ENCODE results near the gene TKTL1.
"Not testable (repeated sequence)": the region's sequence is repeated elsewhere in the genome, so short reads cannot be mapped to it uniquely, and the experiment has no call there.

The TKTL1 gene

GRCh38 chrX:154302998-154303397 is 7.4 kb downstream of the TKTL1 start:
- H3K36me3 ChIP-seq (ENCODE audit: insufficient read depth, low read length); H3K9ac ChIP-seq (ENCODE audit: low read depth, low read length); H3K4me1 ChIP-seq (ENCODE audit: insufficient read depth, low read length); H3K9me3 ChIP-seq (ENCODE audit: control insufficient read depth, insufficient read depth, low read length): not testable (repeated sequence)

- Histone ChIP-seq H3K36me3 (ENCODE audit: insufficient read depth, low read length) (no peaks in the 10 kb centered on the region), H3K9ac (ENCODE audit: low read depth, low read length) (no peak overlapping the region), H3K4me1 (ENCODE audit: insufficient read depth, low read length) (no peaks in the 10 kb centered on the region), H3K9me3 (ENCODE audit: control insufficient read depth, insufficient read depth, low read length) (no peaks in the 10 kb centered on the region)
Observed at GRCh38 chrX:154303476-154303875, 7.9 kb downstream of the TKTL1 start.

- H3K36me3 ChIP-seq (ENCODE audit: insufficient read depth, low read length) = no peaks in the 10 kb centered on the region
- H3K4me1 ChIP-seq (ENCODE audit: insufficient read depth, low read length) = no peaks in the 10 kb centered on the region
- H3K9ac ChIP-seq (ENCODE audit: low read depth, low read length) = no peak overlapping the region
- H3K9me3 ChIP-seq (ENCODE audit: control insufficient read depth, insufficient read depth, low read length) = no peaks in the 10 kb centered on the region
Observed at GRCh38 chrX:154304846-154305245, 9.3 kb downstream of the TKTL1 start.

- Histone ChIP-seq H3K9ac (ENCODE audit: low read depth, low read length) (no peak overlapping the region), H3K9me3 (ENCODE audit: control insufficient read depth, insufficient read depth, low read length) (no peaks in the 10 kb centered on the region), H3K4me1 (ENCODE audit: insufficient read depth, low read length) (no peaks in the 10 kb centered on the region), H3K36me3 (ENCODE audit: insufficient read depth, low read length) (no peaks in the 10 kb centered on the region)
Observed at GRCh38 chrX:154305541-154306205, 10.1 kb downstream of the TKTL1 start.

- Histone ChIP-seq H3K36me3 (ENCODE audit: insufficient read depth, low read length) (no peaks in the 10 kb centered on the region), H3K9ac (ENCODE audit: low read depth, low read length) (no peak overlapping the region), H3K4me1 (ENCODE audit: insufficient read depth, low read length) (no peaks in the 10 kb centered on the region), H3K9me3 (ENCODE audit: control insufficient read depth, insufficient read depth, low read length) (no peaks in the 10 kb centered on the region)
Observed at GRCh38 chrX:154307202-154307601, 11.6 kb downstream of the TKTL1 start.

- Histone ChIP-seq H3K36me3 (ENCODE audit: insufficient read depth, low read length) (no peaks in the 10 kb centered on the region), H3K9ac (ENCODE audit: low read depth, low read length) (no peak overlapping the region), H3K4me1 (ENCODE audit: insufficient read depth, low read length) (no peaks in the 10 kb centered on the region), H3K9me3 (ENCODE audit: control insufficient read depth, insufficient read depth, low read length) (no peaks in the 10 kb centered on the region)
Observed at GRCh38 chrX:154308108-154308946, 12.7 kb downstream of the TKTL1 start.

GRCh38 chrX:154309041-154309775 is 13.6 kb downstream of the TKTL1 start:
- Histone ChIP-seq H3K36me3 (ENCODE audit: insufficient read depth, low read length) (no peaks in the 10 kb centered on the region), H3K9me3 (ENCODE audit: control insufficient read depth, insufficient read depth, low read length) (no peaks in the 10 kb centered on the region), H3K4me1 (ENCODE audit: insufficient read depth, low read length) (no peaks in the 10 kb centered on the region), H3K9ac (ENCODE audit: low read depth, low read length) (no peak overlapping the region)

- Histone ChIP-seq H3K4me1 (ENCODE audit: insufficient read depth, low read length) (no peaks in the 10 kb centered on the region), H3K36me3 (ENCODE audit: insufficient read depth, low read length) (no peaks in the 10 kb centered on the region), H3K9ac (ENCODE audit: low read depth, low read length) (no peak overlapping the region), H3K9me3 (ENCODE audit: control insufficient read depth, insufficient read depth, low read length) (no peaks in the 10 kb centered on the region)
Observed at GRCh38 chrX:154310616-154311536, 15.3 kb downstream of the TKTL1 start.

- H3K4me1 ChIP-seq (ENCODE audit: insufficient read depth, low read length) = no peaks in the 10 kb centered on the region
- H3K9me3 ChIP-seq (ENCODE audit: control insufficient read depth, insufficient read depth, low read length) = no peaks in the 10 kb centered on the region
- no peak overlapping the region for H3K9ac ChIP-seq (ENCODE audit: low read depth, low read length)
- H3K36me3 ChIP-seq (ENCODE audit: insufficient read depth, low read length) = no peaks in the 10 kb centered on the region
Observed at GRCh38 chrX:154312116-154312515, 16.5 kb downstream of the TKTL1 start.

GRCh38 chrX:154313147-154313546 is 17.6 kb downstream of the TKTL1 start:
- Histone ChIP-seq H3K9ac (ENCODE audit: low read depth, low read length) (no peak overlapping the region), H3K9me3 (ENCODE audit: control insufficient read depth, insufficient read depth, low read length) (no peaks in the 10 kb centered on the region), H3K4me1 (ENCODE audit: insufficient read depth, low read length) (no peaks in the 10 kb centered on the region), H3K36me3 (ENCODE audit: insufficient read depth, low read length) (no peaks in the 10 kb centered on the region)

- Histone ChIP-seq H3K4me1 (ENCODE audit: insufficient read depth, low read length) (no peaks in the 10 kb centered on the region), H3K9ac (ENCODE audit: low read depth, low read length) (no peak overlapping the region), H3K36me3 (ENCODE audit: insufficient read depth, low read length) (no peaks in the 10 kb centered on the region), H3K9me3 (ENCODE audit: control insufficient read depth, insufficient read depth, low read length) (no peaks in the 10 kb centered on the region)
Observed at GRCh38 chrX:154315416-154315815, 19.8 kb downstream of the TKTL1 start.

- Histone ChIP-seq H3K9ac (ENCODE audit: low read depth, low read length) (no peak overlapping the region), H3K36me3 (ENCODE audit: insufficient read depth, low read length) (no peaks in the 10 kb centered on the region), H3K4me1 (ENCODE audit: insufficient read depth, low read length) (no peaks in the 10 kb centered on the region), H3K9me3 (ENCODE audit: control insufficient read depth, insufficient read depth, low read length) (no peaks in the 10 kb centered on the region)
Observed at GRCh38 chrX:154317391-154317995, 21.9 kb downstream of the TKTL1 start.

- Histone ChIP-seq H3K9me3 (ENCODE audit: control insufficient read depth, insufficient read depth, low read length) (no peaks in the 10 kb centered on the region), H3K9ac (ENCODE audit: low read depth, low read length) (no peak overlapping the region)
Observed at GRCh38 chrX:154320406-154320805, 24.8 kb downstream of the TKTL1 start.

More at GRCh38 chrX:154320406-154320805, 24.8 kb downstream of the TKTL1 start:
- Histone ChIP-seq H3K36me3 (ENCODE audit: insufficient read depth, low read length) (no peaks in the 10 kb centered on the region), H3K4me1 (ENCODE audit: insufficient read depth, low read length) (no peaks in the 10 kb centered on the region)

Measured in ES-I3 (cell line).